ENCODE data around the gene PPFIA3. TPM values are rescaled to one million over a fixed set of nuclear protein-coding genes. Genes with fewer than 3 reads are reported as not detected.
A peak's percentile ranks its signal among the peaks of the same experiment; 100 is the strongest.

Gene PPFIA3
- total and polyA plus RNA-seq, 9 donors, result 0.55 to 6.1 (median 3.2) TPM

DNA sequence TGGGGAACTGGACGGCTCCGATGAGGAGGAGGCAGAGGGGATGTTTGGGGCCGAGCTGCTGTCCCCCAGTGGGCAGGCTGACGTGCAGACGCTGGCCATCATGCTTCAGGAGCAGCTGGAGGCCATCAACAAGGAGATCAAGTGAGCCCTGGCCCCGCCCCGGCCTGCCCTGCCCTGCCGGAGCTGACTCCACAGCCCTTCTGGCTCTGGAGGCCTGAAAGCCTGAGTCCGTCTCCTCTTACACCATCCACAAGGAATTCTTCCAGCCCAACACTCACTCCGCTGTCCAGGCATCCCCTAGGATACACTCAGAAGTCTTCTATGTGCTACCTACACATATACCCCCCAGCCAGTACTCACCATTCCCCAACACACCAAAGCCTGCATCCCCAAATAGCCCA is 17.4 kb downstream of the PPFIA3 start:
- TF ChIP-seq EP300 (IDR thresholded peaks at IDR 0.05), result no peak
- TF ChIP-seq, protein P1, sequence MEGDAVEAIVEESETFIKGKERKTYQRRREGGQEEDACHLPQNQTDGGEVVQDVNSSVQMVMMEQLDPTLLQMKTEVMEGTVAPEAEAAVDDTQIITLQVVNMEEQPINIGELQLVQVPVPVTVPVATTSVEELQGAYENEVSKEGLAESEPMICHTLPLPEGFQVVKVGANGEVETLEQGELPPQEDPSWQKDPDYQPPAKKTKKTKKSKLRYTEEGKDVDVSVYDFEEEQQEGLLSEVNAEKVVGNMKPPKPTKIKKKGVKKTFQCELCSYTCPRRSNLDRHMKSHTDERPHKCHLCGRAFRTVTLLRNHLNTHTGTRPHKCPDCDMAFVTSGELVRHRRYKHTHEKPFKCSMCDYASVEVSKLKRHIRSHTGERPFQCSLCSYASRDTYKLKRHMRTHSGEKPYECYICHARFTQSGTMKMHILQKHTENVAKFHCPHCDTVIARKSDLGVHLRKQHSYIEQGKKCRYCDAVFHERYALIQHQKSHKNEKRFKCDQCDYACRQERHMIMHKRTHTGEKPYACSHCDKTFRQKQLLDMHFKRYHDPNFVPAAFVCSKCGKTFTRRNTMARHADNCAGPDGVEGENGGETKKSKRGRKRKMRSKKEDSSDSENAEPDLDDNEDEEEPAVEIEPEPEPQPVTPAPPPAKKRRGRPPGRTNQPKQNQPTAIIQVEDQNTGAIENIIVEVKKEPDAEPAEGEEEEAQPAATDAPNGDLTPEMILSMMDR (IDR thresholded peaks at IDR 0.05), result no peak
- intact Hi-C loops (cut with DNase I), result no loop called here
- no peak overlapping the region for H3K4me3 ChIP-seq
- WGBS, 3 donors, result 70 to 78% (median 76%) methylated on average over 10 of the region's 10 CpGs
- no peak overlapping the region for H3K27ac ChIP-seq
- H3K4me1 ChIP-seq (ENCODE audit: insufficient read depth), result peaks cover 7% of the 10 kb centered on the region
- H3K36me3 ChIP-seq, result no peaks in the 10 kb centered on the region
- no peak for DNase-seq
- H3K9me3 ChIP-seq, result no peaks in the 10 kb centered on the region
- no peaks in the 10 kb centered on the region for H3K27me3 ChIP-seq

- no peaks in the 10 kb centered on the region for H3K27me3 ChIP-seq
- TF ChIP-seq POLR2A (IDR thresholded peaks at IDR 0.05), result no peak
- TF ChIP-seq, protein P1 (IDR thresholded peaks at IDR 0.05), result no peak
- no peak for TF ChIP-seq EP300 (IDR thresholded peaks at IDR 0.05)
Measured at GRCh38 chr19:49140951-49141350, 21.6 kb downstream of the PPFIA3 start.

DNA sequence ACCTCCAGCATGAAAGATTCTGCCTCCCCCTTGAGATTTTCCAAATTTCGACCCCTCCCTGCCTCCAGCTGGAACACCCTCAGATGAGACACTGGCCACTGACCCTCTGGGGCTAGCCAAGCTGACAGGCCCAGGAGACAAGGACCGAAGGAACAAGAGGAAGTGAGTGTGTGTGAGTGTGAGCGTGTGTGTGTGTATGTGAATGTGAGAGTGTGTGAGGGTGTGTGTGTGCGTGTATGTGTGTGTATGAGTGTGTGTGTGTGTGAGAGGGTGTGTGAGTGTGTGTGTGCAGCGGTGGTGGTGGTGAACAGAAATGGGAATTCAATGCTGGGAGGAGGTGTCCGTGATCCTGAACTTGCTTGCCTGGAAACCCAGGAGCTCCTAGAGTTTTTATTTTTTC is 22.0 kb downstream of the PPFIA3 start:
- Histone ChIP-seq H3K36me3 (no peaks in the 10 kb centered on the region), H3K4me1 (ENCODE audit: insufficient read depth) (no peaks in the 10 kb centered on the region), H3K27me3 (no peaks in the 10 kb centered on the region), H3K27ac (no peak overlapping the region), H3K4me3 (no peak overlapping the region), H3K9me3 (no peaks in the 10 kb centered on the region)
- intact Hi-C loops (cut with DNase I), result loop anchor here in 2 of 4 donors (10.0 kb wide), 1 partner anchor 47 kb away; no protein-coding TSS in a partner anchor
- WGBS, 3 donors, result 83 to 92% (median 91%) methylated on average over 6 of the region's 6 CpGs
- no peak for DNase-seq
- TF ChIP-seq, protein P1 (IDR thresholded peaks at IDR 0.05), result no peak
- TF ChIP-seq POLR2A (IDR thresholded peaks at IDR 0.05) (no peak), EP300 (IDR thresholded peaks at IDR 0.05) (no peak)

More at GRCh38 chr19:49140951-49141350, 21.6 kb downstream of the PPFIA3 start:
- no peak for DNase-seq
- no peaks in the 10 kb centered on the region for H3K9me3 ChIP-seq
- intact Hi-C loops (cut with DNase I), result loop anchor here in 2 of 4 donors (10.0 kb wide), 1 partner anchor 46 kb away; no protein-coding TSS in a partner anchor
- H3K27ac ChIP-seq, result no peak overlapping the region
- WGBS, 3 donors, result 79 to 95% (median 89%) methylated on average over 7 of the region's 7 CpGs
- H3K4me3 ChIP-seq, result no peak overlapping the region
- no peaks in the 10 kb centered on the region for H3K36me3 ChIP-seq
- H3K4me1 ChIP-seq (ENCODE audit: insufficient read depth), result no peaks in the 10 kb centered on the region

- no peak overlapping the region for H3K27ac ChIP-seq
- no peaks in the 10 kb centered on the region for H3K4me1 ChIP-seq (ENCODE audit: insufficient read depth)
- TF ChIP-seq POLR2A (IDR thresholded peaks at IDR 0.05) (no peak), EP300 (IDR thresholded peaks at IDR 0.05) (no peak)
- TF ChIP-seq, protein P1 (IDR thresholded peaks at IDR 0.05), result no peak
- WGBS, 3 donors, result 2 to 3% (median 3%) methylated on average over 21 of the region's 21 CpGs
- peak; percentile 39 to 79 (median 64) for DNase-seq
- H3K36me3 ChIP-seq, result no peaks in the 10 kb centered on the region
- no peak overlapping the region for H3K4me3 ChIP-seq
- H3K9me3 ChIP-seq, result no peaks in the 10 kb centered on the region
- intact Hi-C loops (cut with DNase I), result loop anchor here in 2 of 4 donors (10.0 kb wide), 1 partner anchor 48 kb away; no protein-coding TSS in a partner anchor
- no peaks in the 10 kb centered on the region for H3K27me3 ChIP-seq
Measured at GRCh38 chr19:49142866-49143335, 23.6 kb downstream of the PPFIA3 start.
